NCI-H446 treated with DMSO at 0.1 percent for 48 hours (cell line): ENCODE results near the gene CCDC91.
"Not testable (repeated sequence)": the region's sequence is repeated elsewhere in the genome, so short reads cannot be mapped to it uniquely, and the experiment has no call there.

Source experiments
- DNase-seq: peaks from one replicate; lab custom pipeline; 2025; lab: John Stamatoyannopoulos, UW

Gene CCDC91

GRCh38 chr12:28290262-28290661, 100.0 kb downstream of the CCDC91 start:
- DNase-seq = no peak

GRCh38 chr12:28292699-28293098, 102.4 kb downstream of the CCDC91 start:
- DNase-seq = no peak

DNA sequence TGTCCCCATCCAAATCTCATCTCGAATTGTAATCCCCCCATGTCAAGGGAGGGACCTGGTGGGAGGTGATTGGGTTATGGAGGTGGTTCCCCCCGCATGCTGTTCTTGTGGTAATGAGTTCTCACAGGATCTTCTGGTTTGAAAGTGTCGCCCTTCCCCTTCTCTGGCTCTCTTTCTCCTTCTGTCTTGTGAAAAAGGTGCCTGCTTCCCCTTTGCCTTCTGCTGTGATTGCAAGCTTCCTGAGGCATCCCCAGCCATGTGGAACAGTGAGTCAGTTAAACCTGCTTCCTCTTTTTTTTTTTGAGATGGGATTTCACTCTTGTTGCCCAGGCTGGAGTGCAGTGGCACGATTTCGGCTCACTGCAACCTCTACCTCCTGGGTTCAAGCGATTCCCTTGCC, 104.0 kb downstream of the CCDC91 start:
- DNase-seq = no peak

GRCh38 chr12:28296287-28296686, 106.0 kb downstream of the CCDC91 start:
- no peak for DNase-seq

DNA sequence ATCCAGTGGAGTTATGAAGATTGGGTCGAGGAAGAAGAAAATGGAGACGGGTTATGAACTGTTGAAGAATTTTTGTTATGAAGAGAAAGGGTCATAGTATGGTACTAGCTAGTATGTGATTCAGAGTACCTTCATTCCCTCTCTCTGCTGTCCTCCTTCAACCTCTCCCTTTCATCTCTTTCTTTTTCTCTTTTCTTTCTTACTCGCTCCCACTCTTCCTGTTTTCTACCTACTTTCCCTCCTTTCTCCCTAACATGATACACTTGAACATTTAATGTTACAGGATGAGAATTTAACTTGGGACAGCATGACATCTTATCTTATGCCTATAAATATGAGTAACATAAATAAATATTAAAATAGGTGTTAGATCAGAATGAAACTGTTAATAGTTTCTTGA, 112.9 kb downstream of the CCDC91 start:
- no peak for DNase-seq

GRCh38 chr12:28306535-28306934, 116.3 kb downstream of the CCDC91 start:
- no peak for DNase-seq

- no peak for DNase-seq
Observed at GRCh38 chr12:28308891-28309290, 118.6 kb downstream of the CCDC91 start.

- DNase-seq = no peak
Observed at GRCh38 chr12:28313631-28314030, 123.4 kb downstream of the CCDC91 start.

- DNase-seq = no peak
Observed at GRCh38 chr12:28316049-28316448, 125.8 kb downstream of the CCDC91 start.

- no peak for DNase-seq
Observed at GRCh38 chr12:28318273-28318672, 128.0 kb downstream of the CCDC91 start.

DNA sequence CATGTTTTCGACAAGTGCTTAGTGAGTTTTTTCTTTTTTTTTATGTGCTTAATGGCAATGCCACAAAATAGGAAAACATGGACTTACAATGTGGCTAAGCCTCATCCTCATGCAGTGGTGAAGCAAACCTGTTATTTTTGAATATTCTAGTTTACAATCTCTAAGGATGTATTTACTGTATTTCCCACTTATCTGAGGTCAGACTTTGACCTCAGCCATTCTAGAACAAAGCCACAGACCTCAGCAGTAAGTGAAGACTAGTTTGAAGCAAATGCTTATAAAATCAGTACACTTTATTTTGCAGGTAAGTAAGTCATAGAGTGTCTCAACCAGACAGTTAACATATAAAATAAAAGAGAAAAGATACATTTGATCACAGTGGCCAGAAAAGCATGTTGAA, 130.1 kb downstream of the CCDC91 start:
- DNase-seq = no peak

- no peak for DNase-seq
Observed at GRCh38 chr12:28327722-28328121, 137.5 kb downstream of the CCDC91 start.

DNA sequence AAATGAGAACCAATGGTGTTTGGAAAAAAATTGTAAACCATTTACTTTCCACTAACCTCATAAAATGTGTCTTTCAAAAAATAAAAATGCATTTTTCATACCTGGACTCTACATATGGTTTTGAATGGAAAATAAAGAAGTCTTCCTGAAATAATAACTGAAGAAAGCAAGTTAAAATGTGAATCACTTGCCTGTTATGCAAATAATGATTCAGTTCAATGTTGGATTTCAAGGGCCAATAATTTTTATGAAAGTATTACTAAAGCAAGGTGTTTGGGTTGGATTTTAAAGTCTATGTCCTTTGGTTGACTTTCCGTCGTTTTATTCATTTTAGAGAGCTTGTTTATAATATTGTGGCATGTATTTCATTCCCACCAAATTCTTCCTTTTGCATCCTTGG, 138.7 kb downstream of the CCDC91 start:
- DNase-seq = no peak

GRCh38 chr12:28329727-28330126, 139.5 kb downstream of the CCDC91 start:
- not testable (repeated sequence) for DNase-seq

- DNase-seq = not testable (repeated sequence)
Observed at GRCh38 chr12:28330232-28330631, 140.0 kb downstream of the CCDC91 start.

GRCh38 chr12:28331130-28331529, 140.9 kb downstream of the CCDC91 start:
- no peak for DNase-seq

GRCh38 chr12:28340261-28341045, 150.2 kb downstream of the CCDC91 start:
- no peak for DNase-seq

DNA sequence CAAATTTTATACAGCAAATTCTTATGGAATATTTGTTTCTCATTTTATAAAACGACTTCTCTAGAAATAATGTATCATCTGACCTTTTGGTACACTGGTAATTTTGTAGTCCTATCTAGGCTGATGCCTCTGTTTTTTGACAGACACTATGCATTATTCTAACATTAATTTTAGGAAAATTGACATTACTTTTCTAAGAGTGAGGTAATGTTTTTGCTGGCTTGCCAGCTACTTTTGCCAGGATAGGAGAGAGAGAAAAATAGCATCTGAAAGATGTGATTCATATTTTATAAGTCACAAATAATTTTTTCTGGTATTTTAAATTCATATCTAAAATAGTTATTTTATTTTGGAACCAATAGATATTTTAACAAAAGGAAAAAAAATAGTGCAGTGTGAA, 153.5 kb downstream of the CCDC91 start:
- DNase-seq = no peak

- DNase-seq = no peak
Observed at GRCh38 chr12:28346567-28346966, 156.3 kb downstream of the CCDC91 start.

GRCh38 chr12:28349196-28349595, 158.9 kb downstream of the CCDC91 start:
- DNase-seq = no peak

DNA sequence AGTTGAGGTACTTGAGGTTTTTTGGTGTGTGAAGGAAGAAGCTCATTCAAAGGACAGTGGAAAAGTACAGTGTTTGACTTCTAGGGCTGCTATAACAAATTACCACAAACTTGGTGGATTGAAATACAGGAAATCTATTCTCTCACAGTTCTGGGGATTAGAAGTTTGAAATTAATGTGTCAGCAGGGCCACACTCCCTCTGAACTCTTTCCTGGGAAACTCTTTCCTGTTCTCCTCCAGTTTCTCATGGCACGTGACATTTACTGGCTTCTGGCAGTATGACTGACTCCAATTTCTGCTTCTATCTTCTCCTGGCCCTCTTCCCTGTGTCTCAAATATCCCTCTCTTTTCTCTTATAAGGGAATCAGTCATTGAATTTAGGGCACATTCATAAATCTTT, 160.2 kb downstream of the CCDC91 start:
- DNase-seq = no peak

DNA sequence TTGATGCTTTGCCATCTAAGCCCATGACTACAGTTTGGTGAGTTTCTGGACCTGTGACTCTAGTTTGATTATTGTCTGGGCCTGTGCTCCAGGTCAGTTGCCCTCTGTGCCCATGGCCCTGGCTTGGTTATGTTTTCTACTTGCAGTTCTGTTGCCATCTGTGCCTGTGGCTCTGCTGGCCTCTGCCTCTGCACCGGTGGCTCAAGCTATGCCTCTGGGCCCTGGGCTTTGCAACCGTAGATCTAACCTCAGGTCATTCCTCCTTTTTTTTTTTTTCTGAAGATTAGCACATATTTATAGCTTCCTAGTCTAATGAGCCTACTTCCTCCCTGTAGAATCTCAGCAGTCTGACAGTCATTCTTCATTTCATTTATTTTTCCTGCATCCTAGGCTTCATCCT, 161.2 kb downstream of the CCDC91 start:
- no peak for DNase-seq

DNA sequence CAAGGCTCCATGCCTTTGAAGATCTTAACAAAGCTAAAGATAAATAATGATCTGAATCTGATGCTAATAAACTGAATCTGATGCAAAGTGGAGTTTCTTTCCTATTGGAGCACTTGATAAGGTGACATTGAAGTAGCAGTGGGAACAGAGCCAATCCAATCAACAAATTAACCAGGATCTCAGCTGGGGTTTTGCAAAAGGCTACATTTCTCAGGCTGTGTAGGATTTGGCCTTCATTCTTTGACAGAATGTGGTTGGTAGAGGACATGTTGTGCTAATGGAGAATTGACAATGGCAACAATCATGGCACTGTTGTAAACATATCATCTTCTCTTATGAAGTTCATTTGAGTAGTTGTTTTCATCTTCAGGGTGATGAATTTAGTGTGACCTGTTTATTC, 164.9 kb downstream of the CCDC91 start:
- no peak for DNase-seq

GRCh38 chr12:28360253-28360652, 170.0 kb downstream of the CCDC91 start:
- no peak for DNase-seq
